Umbilical cord (tissue), 2 donors: ENCODE data around the gene WWOX. TPM values are rescaled to one million over a fixed set of nuclear protein-coding genes. Genes with fewer than 3 reads are reported as not detected.

Experiments
- DNase-seq: peaks from one replicate; pipeline ENCODE4 v3.0.0-alpha.2; 2015; ENCODE audit warnings: low spot score
- total RNA-seq: library from RNA; depleted of rRNA; stranded (reverse); fragments of >200 nt; gene quantifications from one replicate; pipeline ENCODE4 v1.2.3, GENCODE V29; 2014; ENCODE audit warnings: low replicate concordance; ENCODE audit not compliant: insufficient read depth

The WWOX gene
- total RNA-seq, 1 donor from 2014 or later, result 54.4 TPM

DNA sequence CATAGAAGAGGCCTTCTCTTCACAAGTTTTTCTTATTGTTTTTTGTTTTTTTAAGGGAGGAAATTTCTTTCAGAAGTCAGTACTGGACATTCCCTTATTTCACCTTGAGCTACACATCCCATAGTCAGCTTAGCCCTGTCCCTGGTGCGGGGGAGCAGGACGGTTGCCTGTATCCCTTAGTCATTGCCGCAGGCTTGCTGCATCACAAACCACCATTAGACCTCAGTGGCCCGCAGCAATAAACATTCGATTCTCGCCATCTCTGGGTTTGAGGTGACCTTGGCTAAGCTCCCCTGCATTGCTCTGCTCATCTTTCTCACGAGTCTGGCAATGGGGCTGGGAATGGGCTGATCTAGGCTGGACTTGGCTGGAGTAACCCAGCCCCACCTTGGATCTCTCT lies 692.5 kb downstream of the WWOX start:
- no peak for DNase-seq

DNA sequence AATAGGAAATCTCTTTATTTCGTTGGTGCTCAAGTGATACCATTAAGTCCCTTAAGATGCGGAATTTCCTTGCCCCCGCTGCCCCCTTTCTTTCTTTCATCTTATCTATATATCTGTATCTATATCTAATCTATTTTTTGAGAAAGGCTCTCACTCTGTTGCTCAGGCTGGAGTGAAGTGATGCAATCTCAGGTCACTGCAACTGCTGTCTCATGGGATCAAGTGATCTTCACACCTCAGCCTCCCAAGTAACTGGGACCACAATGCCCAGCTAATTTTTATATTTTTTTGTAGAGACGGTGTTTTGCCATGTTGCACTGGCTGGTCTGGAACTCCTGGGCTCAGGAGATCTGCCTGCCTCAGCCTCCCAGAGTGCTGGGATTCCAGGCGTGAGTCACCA lies 693.5 kb downstream of the WWOX start:
- DNase-seq, result no peak

- DNase-seq, result no peak
Measured at GRCh38 chr16:78794581-78795250, 695.3 kb downstream of the WWOX start.

- no peak for DNase-seq
Measured at GRCh38 chr16:78795433-78795832, 696.0 kb downstream of the WWOX start.

DNA sequence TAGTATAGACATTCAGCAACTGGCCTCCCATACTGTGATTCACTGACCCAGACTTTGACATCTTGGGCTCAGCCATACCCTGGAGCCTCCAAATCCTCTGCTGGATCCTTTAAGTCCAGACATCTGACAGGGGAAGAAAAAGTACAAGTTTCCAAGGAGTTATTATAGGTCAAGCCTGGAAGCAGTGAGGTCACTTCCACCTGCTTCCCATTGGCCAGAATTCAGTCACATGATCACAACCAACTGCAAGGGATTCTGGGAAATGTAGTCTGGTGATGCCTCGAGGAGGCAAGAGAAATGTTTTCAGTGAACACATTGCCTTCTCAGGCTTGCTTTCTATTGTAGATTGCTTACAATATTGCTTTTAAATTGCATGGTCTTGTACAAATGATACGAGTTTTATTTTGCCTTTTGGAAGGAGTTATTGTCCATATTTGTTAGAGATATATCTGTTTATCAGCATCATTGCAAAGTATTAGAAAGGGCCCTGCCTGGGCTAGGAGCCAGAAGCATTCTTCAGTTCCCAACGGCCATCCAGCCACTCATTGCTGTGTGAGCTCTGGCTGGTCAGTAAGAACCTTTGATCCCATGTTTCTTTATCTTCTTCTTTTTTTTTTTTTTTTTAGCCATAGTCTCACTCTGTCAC lies 696.9 kb downstream of the WWOX start:
- DNase-seq, result peak; percentile 97

- no peak for DNase-seq
Measured at GRCh38 chr16:78799429-78799828, 700.0 kb downstream of the WWOX start.

- DNase-seq, result no peak
Measured at GRCh38 chr16:78800523-78800922, 701.1 kb downstream of the WWOX start.

GRCh38 chr16:78804058-78804735 lies 704.7 kb downstream of the WWOX start:
- no peak for DNase-seq

- no peak for DNase-seq
Measured at GRCh38 chr16:78805556-78805955, 706.1 kb downstream of the WWOX start.

- DNase-seq, result no peak
Measured at GRCh38 chr16:78811247-78811646, 711.8 kb downstream of the WWOX start.

GRCh38 chr16:78812582-78812981 lies 713.1 kb downstream of the WWOX start:
- no peak for DNase-seq

DNA sequence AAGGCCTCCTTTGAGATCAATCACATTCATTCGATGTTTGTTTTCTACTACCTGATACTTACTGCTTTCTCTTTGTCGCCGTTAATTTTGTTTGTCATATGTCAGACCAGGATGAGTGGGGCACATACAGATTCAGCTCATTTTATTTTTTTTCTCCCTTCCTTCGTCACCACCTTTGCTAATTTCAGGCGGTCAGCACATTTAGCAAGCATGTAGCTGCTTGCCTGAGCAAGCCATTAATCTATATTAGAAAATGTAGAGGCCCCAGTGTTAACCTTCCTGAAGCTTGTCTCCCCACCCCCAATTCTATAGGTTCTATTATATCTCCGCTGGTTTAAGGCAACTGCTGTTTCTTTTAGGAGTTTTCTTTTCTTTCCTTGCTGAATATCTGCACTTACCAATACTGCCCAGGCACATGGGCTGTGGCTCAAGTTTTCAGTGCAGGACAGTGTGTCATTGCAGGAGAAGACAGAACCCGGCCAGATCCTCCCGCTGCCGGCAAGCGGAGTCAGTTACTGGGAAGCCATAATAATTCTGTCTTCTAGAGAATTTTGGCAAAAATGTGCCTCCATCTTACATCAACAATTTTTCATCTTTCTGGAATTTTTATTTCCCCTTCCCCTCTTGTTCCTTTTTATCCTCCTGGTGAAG lies 714.3 kb downstream of the WWOX start:
- peak; percentile 15 for DNase-seq

DNA sequence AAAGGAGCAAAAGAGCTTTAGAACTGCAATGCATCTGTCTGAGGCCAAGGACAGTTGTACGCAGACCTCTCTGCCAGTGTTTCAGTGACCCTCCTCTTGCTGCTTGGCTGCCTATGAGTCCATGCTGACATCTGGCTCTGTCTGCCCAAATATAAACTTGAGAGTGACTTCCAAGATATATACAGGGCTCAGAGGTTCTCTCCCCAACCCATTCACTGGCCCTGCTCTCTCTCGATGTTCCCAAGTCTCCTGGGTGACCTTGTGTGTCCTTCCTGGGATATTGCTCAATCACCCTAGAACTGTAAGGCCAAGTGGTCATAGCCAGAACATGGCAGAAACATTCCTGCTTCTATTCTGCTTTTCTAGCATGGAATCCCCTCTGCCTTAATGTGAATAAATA lies 716.3 kb downstream of the WWOX start:
- DNase-seq, result peak; percentile 30

GRCh38 chr16:78816499-78817195 lies 717.2 kb downstream of the WWOX start:
- DNase-seq, result peak; percentile 94

DNA sequence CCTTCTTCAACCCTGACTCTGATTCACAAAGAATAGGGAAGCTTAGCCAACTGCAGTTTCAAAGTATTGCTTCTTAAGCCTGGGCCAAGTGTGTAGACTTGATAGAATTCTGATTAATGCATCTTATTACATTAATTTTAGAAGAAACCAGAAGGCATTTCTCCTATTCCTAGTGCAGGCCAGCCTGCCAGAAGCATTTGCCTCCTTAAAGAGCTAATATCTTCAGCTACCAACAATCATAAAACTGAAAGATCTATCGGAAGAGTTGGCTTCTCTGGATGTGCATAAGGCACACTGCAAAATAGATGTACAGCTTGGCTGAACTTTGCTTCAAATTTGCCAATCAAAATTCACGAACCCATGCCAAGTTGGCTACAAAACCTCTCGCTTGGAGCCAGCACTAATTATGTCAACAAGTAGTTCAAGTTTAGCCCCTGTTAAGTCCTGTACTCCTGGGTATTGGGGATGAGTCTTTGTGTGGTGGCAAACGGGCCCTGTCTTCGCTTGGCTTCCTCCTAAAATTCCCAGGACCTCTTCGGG lies 717.8 kb downstream of the WWOX start:
- no peak for DNase-seq

GRCh38 chr16:78821335-78821734 lies 721.9 kb downstream of the WWOX start:
- DNase-seq, result no peak

DNA sequence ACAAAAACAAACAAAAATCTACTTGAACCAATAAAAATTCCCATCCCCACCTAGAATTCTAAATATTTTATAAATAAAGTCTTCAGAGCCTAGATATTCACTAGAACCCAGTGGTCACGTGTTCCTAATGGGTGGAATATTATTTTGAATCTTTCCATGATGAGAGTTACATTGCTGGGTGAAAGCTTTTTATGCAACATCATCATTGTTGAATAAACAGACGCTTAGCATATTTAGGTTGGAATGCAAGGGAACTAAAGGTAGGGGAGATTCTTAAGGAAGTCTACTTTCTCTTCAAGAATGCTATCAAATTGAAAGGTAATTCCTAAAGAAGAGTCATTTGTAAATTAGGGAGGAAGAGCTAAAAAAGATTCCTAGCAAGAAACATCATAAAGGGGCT lies 723.1 kb downstream of the WWOX start:
- DNase-seq, result no peak

DNA sequence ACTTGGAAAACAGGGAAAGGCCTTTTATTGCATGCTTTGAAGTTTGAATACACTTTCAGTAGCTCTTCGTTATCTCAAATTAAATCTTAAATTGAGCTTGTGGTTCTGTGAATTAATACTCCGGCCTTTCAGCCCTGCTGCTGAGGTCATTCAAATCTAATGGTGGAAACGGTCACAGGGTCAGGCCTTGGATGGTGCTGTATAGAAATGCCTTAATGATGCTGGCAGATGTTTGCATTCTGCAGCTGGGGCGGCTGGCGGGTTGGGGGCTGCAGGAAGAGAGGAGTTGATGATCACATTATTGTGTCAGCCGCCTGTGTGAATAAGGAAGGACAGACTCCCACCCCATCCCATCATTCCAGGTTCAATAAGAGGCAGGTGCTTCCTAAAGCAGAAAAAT lies 723.6 kb downstream of the WWOX start:
- no peak for DNase-seq

GRCh38 chr16:78829280-78829679 lies 729.8 kb downstream of the WWOX start:
- no peak for DNase-seq

DNA sequence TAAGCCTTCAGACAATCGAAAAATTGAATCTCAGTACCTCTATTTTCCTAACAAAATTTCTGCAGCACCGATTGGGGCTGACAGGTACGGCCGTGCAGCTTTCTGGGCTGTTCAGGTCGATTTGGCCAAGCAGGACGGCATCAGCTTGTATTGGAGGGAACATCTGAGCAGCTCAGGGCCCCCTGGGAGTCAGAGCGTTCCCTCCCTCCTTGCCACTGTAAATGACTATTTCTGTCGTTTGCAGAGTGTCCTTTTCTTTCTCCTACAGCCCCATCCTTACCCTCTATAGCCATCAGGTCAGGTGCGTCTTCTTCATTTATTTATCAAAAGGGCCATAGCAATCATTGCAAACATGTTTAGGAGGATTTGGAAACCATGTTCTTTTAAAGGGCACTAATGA lies 731.1 kb downstream of the WWOX start:
- no peak for DNase-seq

- no peak for DNase-seq
Measured at GRCh38 chr16:78832100-78832499, 732.6 kb downstream of the WWOX start.
